Kidney epithelial cell (primary cell): Measurements from ENCODE around the gene SLC2A2. TPM values are rescaled to one million over a fixed set of nuclear protein-coding genes. Genes with fewer than 3 reads are reported as not detected.
A peak's percentile ranks its signal among the peaks of the same experiment; 100 is the strongest.

Experiments
- DNase-seq: peaks from one replicate; pipeline ENCODE4 v3.0.0-alpha.2; 2010; ENCODE audit warnings: low read depth
- H3K27me3 ChIP-seq: 2 replicates; pipeline ENCODE4 v1.6.0; 2011; ENCODE audit warnings: low read length; ENCODE audit not compliant: control insufficient read depth, insufficient read depth
- H3K36me3 ChIP-seq: 2 replicates; pipeline ENCODE4 v1.5.1; 2011; ENCODE audit warnings: low read length; ENCODE audit not compliant: control insufficient read depth, insufficient read depth
- H3K4me3 ChIP-seq: 2 replicates; pipeline ENCODE4 v1.5.1; 2011; ENCODE audit warnings: low read depth, mild to moderate bottlenecking, control low read depth, low read length
- CTCF ChIP-seq: IDR thresholded peaks from 2 replicates; pipeline ENCODE4 v1.5.1; 2011; ENCODE audit warnings: mild to moderate bottlenecking, moderate library complexity, low read length, control low read depth, inconsistent platforms; ENCODE audit not compliant: insufficient read depth, poor library complexity, severe bottlenecking
- total RNA-seq: library from RNA; depleted of rRNA; stranded (reverse); fragments of >200 nt; gene quantifications from 2 replicates; pipeline ENCODE4 v1.2.3, GENCODE V29; 2015

Gene SLC2A2
- total RNA-seq, 1 donor from 2014 or later = not detected

GRCh38 chr3:170967126-170967525, 59.4 kb downstream of the SLC2A2 start:
- H3K36me3 ChIP-seq = no peaks in the 10 kb centered on the region
- no peak overlapping the region for H3K4me3 ChIP-seq
- TF ChIP-seq CTCF = no peak
- DNase-seq = no peak
- H3K27me3 ChIP-seq = no peaks in the 10 kb centered on the region

GRCh38 chr3:170966495-170966894, 60.0 kb downstream of the SLC2A2 start:
- Histone ChIP-seq H3K27me3 (no peaks in the 10 kb centered on the region), H3K4me3 (no peak overlapping the region), H3K36me3 (no peaks in the 10 kb centered on the region)
- DNase-seq = no peak
- TF ChIP-seq CTCF = no peak

DNA sequence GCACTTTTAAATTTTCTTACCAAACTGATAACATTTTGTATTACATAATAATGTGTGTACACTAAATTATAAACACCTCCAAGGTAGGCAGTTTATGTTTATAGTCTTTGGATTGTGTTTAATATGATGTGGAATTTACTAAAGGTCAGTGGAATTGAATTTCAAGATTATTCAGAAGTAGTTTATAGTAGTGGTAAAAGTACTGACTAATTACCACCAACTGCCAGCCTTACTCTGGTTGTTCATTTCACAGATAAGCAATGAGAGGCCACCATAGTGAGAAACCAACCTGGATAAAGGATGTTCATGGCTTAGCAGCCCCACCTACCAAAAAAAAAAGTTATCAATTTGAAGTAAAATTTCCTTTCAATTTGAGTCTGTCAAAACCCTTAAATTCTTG, 64.1 kb downstream of the SLC2A2 start:
- no peak for DNase-seq
- no peak for TF ChIP-seq CTCF
- Histone ChIP-seq H3K4me3 (no peak overlapping the region), H3K27me3 (no peaks in the 10 kb centered on the region), H3K36me3 (no peaks in the 10 kb centered on the region)

DNA sequence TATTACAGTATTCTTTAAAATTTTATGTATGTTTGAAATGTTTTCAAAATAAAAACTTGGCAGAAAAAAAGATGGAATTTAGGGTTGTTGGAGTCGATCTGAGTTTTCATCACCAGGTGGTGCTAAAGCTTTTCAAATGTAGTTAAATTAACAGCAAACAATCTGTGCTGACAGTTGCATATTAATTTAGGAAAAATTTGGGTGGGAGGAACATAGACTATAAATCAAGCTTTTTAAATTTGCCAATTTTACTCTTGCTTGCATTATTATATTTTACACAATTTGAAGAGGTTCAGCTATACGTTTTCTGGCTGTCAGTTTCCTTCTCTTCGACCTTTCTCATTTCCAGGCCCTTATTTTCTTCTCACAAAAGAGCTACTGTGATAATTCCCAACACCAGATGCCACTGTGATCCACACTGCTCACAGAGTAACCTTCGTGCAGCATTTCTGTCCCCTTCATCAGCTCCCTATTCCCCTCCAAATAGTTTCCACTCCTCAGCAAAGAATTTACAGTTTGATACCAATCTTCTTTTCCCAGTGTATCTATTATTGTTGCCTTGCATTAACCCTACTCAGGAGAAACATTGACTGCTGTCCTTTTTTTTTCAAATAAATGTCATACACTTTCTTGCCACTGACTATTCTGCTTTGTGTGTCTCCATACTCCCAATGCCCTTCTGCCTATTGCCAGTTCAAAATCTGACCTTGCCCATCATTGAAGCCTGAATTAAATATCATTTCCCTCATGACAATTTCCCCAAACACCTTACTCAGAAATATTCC, 64.7 kb downstream of the SLC2A2 start:
- Histone ChIP-seq H3K27me3 (no peaks in the 10 kb centered on the region), H3K4me3 (no peak overlapping the region), H3K36me3 (no peaks in the 10 kb centered on the region)
- TF ChIP-seq CTCF = peak; percentile 36
- DNase-seq = no peak

DNA sequence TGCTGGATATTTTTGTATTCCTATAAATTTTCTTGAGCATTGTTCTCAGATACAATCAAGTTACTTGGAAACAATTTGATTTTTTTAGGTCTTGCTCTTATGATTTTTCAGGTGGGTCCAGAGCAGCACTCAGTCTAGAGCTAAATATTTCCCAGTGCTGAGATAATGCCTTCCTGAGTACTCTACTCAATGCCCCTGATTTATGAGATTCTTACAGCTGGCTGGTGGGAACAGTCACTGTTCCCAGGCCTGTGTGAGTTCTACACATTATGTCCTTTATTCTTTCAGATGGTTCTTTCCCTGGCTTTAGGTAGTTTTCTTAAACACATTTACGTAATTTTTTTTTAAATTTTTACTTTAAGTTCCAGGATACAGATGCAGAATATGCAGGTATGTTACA, 67.1 kb downstream of the SLC2A2 start:
- Histone ChIP-seq H3K4me3 (no peak overlapping the region), H3K36me3 (no peaks in the 10 kb centered on the region), H3K27me3 (no peaks in the 10 kb centered on the region)
- no peak for TF ChIP-seq CTCF
- DNase-seq = no peak

DNA sequence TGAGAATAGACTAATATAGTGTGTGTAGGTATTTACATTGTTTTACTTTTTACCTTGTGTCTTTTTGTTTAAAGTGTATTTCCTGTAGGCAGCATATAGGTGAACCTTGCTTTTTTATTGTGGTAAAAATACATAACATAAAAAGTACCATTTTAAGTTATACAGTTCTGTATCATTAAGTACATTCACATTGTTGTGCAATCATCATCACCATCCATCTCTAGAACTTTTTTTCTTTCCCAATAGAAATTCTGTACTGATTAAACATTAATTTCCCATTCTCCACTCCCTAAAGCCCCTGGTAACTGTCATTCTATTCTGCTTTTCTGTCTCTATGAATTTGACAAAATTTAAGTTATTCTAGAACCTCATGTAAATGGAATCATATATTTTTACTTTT, 69.9 kb downstream of the SLC2A2 start:
- Histone ChIP-seq H3K27me3 (no peaks in the 10 kb centered on the region), H3K4me3 (no peak overlapping the region), H3K36me3 (no peaks in the 10 kb centered on the region)
- TF ChIP-seq CTCF = no peak
- DNase-seq = no peak
